Measurements from ENCODE around the gene TUBG2.

The TUBG2 gene

DNA sequence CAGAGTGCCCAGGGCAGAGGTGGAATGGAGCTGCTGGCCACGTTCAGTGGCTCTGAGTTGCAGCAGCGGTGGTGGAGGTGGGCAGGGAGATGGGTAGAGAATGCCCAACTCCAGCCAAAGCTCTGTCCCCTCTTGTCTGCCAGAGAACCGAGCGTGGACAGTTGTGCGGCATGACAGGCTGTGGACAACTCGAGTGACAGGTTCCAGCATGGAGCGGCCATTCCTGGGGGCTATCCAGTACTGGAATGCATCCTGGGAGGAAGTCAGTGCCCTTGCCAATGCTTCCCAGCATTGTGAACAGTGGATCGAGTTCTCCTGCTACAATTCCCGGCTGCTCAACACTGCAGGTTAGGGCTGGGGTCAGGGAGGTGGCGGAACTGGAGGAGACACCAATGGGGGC lies 31.5 kb downstream of the TUBG2 start:
- ChIA-PET CTCF (no interaction called here), POLR2A (ENCODE audit: low non-redundant PET) (no interaction called here)
- H3K27ac ChIP-seq = peak overlapping the region; percentile 12; the same call in 1 of the 2 replicates
- DNase-seq (ENCODE audit: low spot score) = no peak
- TF ChIP-seq, protein P1, sequence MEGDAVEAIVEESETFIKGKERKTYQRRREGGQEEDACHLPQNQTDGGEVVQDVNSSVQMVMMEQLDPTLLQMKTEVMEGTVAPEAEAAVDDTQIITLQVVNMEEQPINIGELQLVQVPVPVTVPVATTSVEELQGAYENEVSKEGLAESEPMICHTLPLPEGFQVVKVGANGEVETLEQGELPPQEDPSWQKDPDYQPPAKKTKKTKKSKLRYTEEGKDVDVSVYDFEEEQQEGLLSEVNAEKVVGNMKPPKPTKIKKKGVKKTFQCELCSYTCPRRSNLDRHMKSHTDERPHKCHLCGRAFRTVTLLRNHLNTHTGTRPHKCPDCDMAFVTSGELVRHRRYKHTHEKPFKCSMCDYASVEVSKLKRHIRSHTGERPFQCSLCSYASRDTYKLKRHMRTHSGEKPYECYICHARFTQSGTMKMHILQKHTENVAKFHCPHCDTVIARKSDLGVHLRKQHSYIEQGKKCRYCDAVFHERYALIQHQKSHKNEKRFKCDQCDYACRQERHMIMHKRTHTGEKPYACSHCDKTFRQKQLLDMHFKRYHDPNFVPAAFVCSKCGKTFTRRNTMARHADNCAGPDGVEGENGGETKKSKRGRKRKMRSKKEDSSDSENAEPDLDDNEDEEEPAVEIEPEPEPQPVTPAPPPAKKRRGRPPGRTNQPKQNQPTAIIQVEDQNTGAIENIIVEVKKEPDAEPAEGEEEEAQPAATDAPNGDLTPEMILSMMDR (conservative IDR thresholded peaks at IDR 0.05; ENCODE audit: low read depth) = no peak

DNA sequence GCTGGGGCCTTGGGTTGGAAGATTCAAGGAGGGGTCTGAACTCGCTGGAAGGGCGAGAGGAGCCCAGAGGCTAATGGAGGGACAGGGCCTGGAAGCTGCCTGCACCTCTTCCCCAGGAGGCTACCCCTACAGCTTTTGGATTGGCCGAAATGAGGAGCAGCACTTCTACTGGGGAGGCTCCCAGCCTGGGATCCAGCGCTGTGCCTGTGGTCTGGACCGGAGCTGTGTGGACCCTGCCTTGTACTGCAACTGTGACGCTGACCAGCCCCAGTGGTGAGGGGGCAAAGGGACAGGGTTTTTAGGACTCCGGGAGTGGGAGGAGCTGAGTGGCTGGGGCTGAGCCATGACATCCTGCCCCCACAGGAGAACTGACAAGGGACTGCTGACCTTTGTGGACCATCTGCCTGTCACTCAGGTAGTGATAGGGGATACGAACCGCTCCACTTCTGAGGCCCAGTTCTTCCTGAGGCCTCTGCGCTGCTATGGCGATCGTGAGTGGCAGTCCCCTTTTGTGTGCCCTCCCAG lies 32.0 kb downstream of the TUBG2 start:
- peak overlapping the region; percentile 12; the same call in 1 of the 2 replicates for H3K27ac ChIP-seq
- ChIA-PET POLR2A (ENCODE audit: low non-redundant PET) (no interaction called here), CTCF (no interaction called here)
- TF ChIP-seq, protein P1 (conservative IDR thresholded peaks at IDR 0.05; ENCODE audit: low read depth) = no peak
- DNase-seq (ENCODE audit: low spot score) = no peak

DNA sequence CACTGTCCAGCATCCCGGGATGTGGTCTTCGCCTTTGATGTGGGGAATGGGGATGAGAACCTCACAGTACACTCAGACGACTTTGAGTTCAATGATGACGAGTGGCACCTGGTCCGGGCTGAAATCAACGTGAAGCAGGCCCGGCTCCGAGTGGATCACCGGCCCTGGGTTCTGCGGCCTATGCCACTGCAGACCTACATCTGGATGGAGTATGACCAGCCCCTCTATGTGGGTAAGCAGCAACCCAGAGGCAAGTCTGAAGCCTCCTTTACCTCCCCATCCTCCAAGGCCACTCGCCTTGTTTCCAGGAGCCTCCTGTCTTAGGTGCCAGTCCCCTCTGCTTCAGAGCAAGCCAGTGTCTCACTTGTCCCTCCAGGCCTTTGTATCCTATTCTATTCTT lies 33.4 kb downstream of the TUBG2 start:
- no peak for DNase-seq (ENCODE audit: low spot score)
- H3K27ac ChIP-seq = no peak overlapping the region
- ChIA-PET CTCF (interaction anchor here (0.6 to 0.7 kb wide), 2 partner anchors 87 to 591 kb away, joined by 3 to 6 read pairs; no protein-coding TSS in a partner anchor), POLR2A (ENCODE audit: low non-redundant PET) (interaction anchor here (0.5 kb wide), 1 partner anchor 34 kb away, joined by 8 read pairs; no protein-coding TSS in a partner anchor)
- TF ChIP-seq, protein P1 (conservative IDR thresholded peaks at IDR 0.05; ENCODE audit: low read depth) = no peak

DNA sequence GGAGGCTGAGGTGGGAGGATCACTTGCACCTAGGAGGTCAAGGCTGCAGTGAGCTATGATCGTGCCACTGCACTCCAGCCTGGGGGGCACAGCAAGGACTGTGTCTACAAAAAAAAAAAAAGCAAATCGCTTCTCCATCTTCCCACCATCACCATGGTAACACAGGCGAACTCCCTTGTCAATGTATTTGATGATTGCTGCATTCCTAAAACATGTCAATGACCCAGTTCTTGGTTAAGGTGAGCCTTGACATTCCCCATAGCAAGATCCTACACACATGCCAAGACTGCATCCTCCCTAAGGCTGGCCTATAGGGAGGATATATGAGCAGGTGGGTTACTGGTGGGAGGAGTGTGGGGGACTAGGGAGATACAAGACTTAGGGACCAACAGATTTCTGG lies 35.4 kb downstream of the TUBG2 start:
- TF ChIP-seq, protein P1 (conservative IDR thresholded peaks at IDR 0.05; ENCODE audit: low read depth) = no peak
- no peak for DNase-seq (ENCODE audit: low spot score)
- ChIA-PET POLR2A (ENCODE audit: low non-redundant PET) (no interaction called here), CTCF (no interaction called here)
- no peak overlapping the region for H3K27ac ChIP-seq

DNA sequence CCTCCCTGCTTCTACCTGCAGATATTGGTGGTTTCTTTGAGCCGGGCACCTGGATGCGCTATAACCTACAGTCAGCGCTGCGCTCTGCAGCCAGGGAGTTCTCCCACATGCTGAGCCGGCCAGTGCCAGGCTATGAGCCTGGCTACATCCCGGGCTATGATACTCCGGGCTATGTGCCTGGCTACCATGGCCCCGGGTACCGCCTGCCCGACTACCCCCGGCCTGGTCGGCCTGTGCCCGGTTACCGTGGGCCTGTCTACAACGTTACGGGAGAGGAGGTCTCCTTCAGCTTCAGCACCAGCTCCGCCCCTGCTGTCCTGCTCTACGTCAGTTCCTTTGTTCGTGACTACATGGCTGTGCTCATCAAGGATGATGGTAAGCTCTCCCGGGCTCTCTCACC lies 36.4 kb downstream of the TUBG2 start:
- H3K27ac ChIP-seq = 0 out of 2 replicates have a peak overlapping the region, but pooled peaks have one; percentile 19
- no peak for DNase-seq (ENCODE audit: low spot score)
- CTCF ChIA-PET = interaction anchor here (0.6 to 0.7 kb wide), 2 partner anchors 125 to 720 kb away, joined by 3 to 6 read pairs; no protein-coding TSS in a partner anchor
- TF ChIP-seq, protein P1 (conservative IDR thresholded peaks at IDR 0.05; ENCODE audit: low read depth) = no peak
- POLR2A ChIA-PET (ENCODE audit: low non-redundant PET) = no interaction called here

DNA sequence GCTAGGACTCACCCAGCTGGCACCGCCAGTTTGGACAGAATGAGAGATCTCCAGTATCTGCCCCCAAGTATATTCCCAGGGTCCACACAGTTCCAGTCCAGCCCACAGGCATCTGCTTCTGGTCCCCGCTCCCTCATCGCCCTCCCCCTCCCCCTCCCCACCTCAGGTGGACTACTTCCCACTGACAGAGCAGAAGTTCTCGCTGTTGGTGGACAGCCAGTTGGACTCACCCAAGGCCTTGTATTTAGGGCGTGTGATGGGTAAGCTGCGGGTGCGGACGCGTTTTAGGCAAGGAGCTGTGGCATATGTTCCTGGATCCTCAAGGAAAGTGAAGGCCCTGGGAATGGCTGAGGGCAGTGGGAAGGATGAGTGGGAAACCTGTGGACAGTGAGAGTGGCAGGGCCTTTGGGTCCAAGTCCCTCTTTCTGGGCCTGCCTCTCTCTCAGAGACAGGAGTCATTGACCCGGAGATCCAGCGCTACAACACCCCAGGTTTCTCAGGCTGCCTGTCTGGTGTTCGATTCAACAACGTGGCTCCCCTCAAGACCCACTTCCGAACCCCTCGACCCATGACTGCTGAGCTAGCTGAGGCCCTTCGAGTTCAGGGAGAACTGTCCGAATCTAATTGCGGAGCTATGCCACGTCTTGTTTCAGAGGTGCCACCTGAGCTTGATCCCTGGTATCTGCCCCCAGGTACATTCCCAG lies 38.2 kb downstream of the TUBG2 start:
- H3K27ac ChIP-seq = peak overlapping the region; percentile 28; the same call in 1 of the 2 replicates
- TF ChIP-seq, protein P1 (conservative IDR thresholded peaks at IDR 0.05; ENCODE audit: low read depth) = no peak
- POLR2A ChIA-PET (ENCODE audit: low non-redundant PET) = no interaction called here
- no peak for DNase-seq (ENCODE audit: low spot score)
- CTCF ChIA-PET = interaction anchor here (0.8 kb wide), 1 partner anchor 144 kb away, joined by 3 read pairs; no protein-coding TSS in a partner anchor
